PC-9 (cell line): ENCODE results near the gene TOGARAM2. TPM values are rescaled to one million over a fixed set of nuclear protein-coding genes. Genes with fewer than 3 reads are reported as not detected.

Experiments used
- BruUV-seq: library from RNA; stranded (reverse); fragments of 400-500 nt; replicated peaks from 2 replicates; lab custom pipeline; 2021; lab: Mats Ljungman, UMichigan
- CTCF ChIA-PET: fragments of 300-600 bp; sonication (Branson Sonifier 250); formaldehyde crosslinking; loops from one replicate; lab custom pipeline; 2022; ENCODE audit warnings: antibody characterized with exemption; lab: Charles Lee
- POLR2A ChIA-PET: fragments of 300-600 bp; sonication (Branson Sonifier 250); formaldehyde crosslinking; loops from one replicate; lab custom pipeline; 2022; ENCODE audit warnings: antibody characterized with exemption; ENCODE audit not compliant: unreplicated experiment; lab: Charles Lee
- DNase-seq, 2 experiments: peaks; one replicate each; pipeline versions ENCODE4 v3.0.0 to v3.0.0-alpha.2; 2015 to 2022; ENCODE audit warnings: mixed read lengths in 1 of 2
- H2AFZ ChIP-seq: fragments of 200-600 bp; sonication (generic); 2 replicates; pipeline ENCODE4 v1.8.1; 2017; ENCODE audit warnings: antibody characterized with exemption
- H3F3A ChIP-seq: fragments of 200-600 bp; sonication (generic); 2 replicates; pipeline ENCODE4 v1.8.1; 2017; ENCODE audit warnings: antibody characterized with exemption, mild to moderate bottlenecking, low read depth; ENCODE audit not compliant: insufficient read depth
- H3K27ac ChIP-seq: fragments of 200-600 bp; sonication (generic); 2 replicates; pipeline ENCODE4 v1.6.1; 2016; ENCODE audit warnings: mixed run types
- H3K27me3 ChIP-seq: fragments of 200-600 bp; sonication (generic); 2 replicates; pipeline ENCODE4 v1.6.1; 2016; ENCODE audit warnings: low read depth, mixed run types; ENCODE audit not compliant: insufficient read depth
- H3K36me3 ChIP-seq: fragments of 200-600 bp; sonication (generic); 2 replicates; pipeline ENCODE4 v1.6.1; 2016; ENCODE audit warnings: low read depth, mixed run types
- H3K4me1 ChIP-seq: fragments of 200-600 bp; sonication (generic); replicated peaks from 2 replicates; pipeline ENCODE4 v1.6.1; 2016; ENCODE audit warnings: mixed run types; ENCODE audit not compliant: insufficient read depth
- H3K4me2 ChIP-seq: fragments of 200-600 bp; sonication (generic); 2 replicates; pipeline ENCODE4 v1.6.1; 2017; ENCODE audit warnings: mixed run types
- H3K4me3 ChIP-seq: fragments of 200-600 bp; sonication (generic); 2 replicates; pipeline ENCODE4 v1.6.1; 2016; ENCODE audit warnings: mixed run types
- H3K79me2 ChIP-seq: fragments of 200-600 bp; sonication (generic); 2 replicates; pipeline ENCODE4 v1.6.1; 2017; ENCODE audit warnings: low read depth, mixed run types
- H3K9me2 ChIP-seq: fragments of 200-600 bp; sonication (generic); 2 replicates; pipeline ENCODE4 v1.8.1; 2017; ENCODE audit warnings: mild to moderate bottlenecking; ENCODE audit not compliant: insufficient read depth
- H3K9me3 ChIP-seq: fragments of 200-600 bp; sonication (generic); 2 replicates; pipeline ENCODE4 v1.8.1; 2016; ENCODE audit warnings: low read depth; ENCODE audit not compliant: insufficient read depth
- H4K20me1 ChIP-seq: fragments of 200-600 bp; sonication (generic); 2 replicates; pipeline ENCODE4 v1.8.1; 2017; ENCODE audit not compliant: insufficient read depth
- EZH2 ChIP-seq: fragments of 200-600 bp; sonication (generic); IDR thresholded peaks from 2 replicates; pipeline ENCODE4 v1.8.0; 2017; ENCODE audit warnings: antibody characterized with exemption, low read depth
- intact Hi-C: fragments of 100-400 bp; cut with micrococcal nuclease; formaldehyde crosslinking; loops from one replicate; pipeline ENCODE4 v1.10.0; 2022; ENCODE audit not compliant: unreplicated experiment
- total RNA-seq: library from RNA; stranded (reverse); gene quantifications from 2 replicates; pipeline ENCODE4 v1.2.3, GENCODE V29; 2021
- TF ChIP-seq, protein P1 (sequence below): fragments of 200-600 bp; sonication (generic); conservative IDR thresholded peaks from 2 replicates; pipeline ENCODE4 v1.6.1; 2017; ENCODE audit warnings: mixed run types, antibody characterized with exemption, mild to moderate bottlenecking, moderate library complexity

The TOGARAM2 gene
- total RNA-seq, 1 experiment from 2014 or later: 0.44 TPM

GRCh38 chr2:29072971-29073725 lies 92.0 kb downstream of the TOGARAM2 start:
- Histone ChIP-seq H3K27me3 (no peaks in the 10 kb centered on the region), H3K4me1 (no peaks in the 10 kb centered on the region), H3K4me3 (no peak overlapping the region), H3F3A (no peaks in the 10 kb centered on the region), H3K9me3 (no peaks in the 10 kb centered on the region), H3K79me2 (no peaks in the 10 kb centered on the region), H3K27ac (no peak overlapping the region), H2AFZ (no peak overlapping the region), H3K9me2 (no peaks in the 10 kb centered on the region), H3K4me2 (no peak overlapping the region), H4K20me1 (no peaks in the 10 kb centered on the region), H3K36me3 (no peaks in the 10 kb centered on the region)
- intact Hi-C loops: no loop called here
- peak in 1 of 2 experiments; percentile 21 for DNase-seq
- TF ChIP-seq EZH2: no peak
- TF ChIP-seq, protein P1, sequence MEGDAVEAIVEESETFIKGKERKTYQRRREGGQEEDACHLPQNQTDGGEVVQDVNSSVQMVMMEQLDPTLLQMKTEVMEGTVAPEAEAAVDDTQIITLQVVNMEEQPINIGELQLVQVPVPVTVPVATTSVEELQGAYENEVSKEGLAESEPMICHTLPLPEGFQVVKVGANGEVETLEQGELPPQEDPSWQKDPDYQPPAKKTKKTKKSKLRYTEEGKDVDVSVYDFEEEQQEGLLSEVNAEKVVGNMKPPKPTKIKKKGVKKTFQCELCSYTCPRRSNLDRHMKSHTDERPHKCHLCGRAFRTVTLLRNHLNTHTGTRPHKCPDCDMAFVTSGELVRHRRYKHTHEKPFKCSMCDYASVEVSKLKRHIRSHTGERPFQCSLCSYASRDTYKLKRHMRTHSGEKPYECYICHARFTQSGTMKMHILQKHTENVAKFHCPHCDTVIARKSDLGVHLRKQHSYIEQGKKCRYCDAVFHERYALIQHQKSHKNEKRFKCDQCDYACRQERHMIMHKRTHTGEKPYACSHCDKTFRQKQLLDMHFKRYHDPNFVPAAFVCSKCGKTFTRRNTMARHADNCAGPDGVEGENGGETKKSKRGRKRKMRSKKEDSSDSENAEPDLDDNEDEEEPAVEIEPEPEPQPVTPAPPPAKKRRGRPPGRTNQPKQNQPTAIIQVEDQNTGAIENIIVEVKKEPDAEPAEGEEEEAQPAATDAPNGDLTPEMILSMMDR: no peak
- POLR2A ChIA-PET: interaction anchor here (0.6 kb wide), 1 partner anchor 105 kb away, joined by 8 read pairs; no protein-coding TSS in a partner anchor
- BruUV-seq: no TSS peak
- CTCF ChIA-PET: no interaction called here

DNA sequence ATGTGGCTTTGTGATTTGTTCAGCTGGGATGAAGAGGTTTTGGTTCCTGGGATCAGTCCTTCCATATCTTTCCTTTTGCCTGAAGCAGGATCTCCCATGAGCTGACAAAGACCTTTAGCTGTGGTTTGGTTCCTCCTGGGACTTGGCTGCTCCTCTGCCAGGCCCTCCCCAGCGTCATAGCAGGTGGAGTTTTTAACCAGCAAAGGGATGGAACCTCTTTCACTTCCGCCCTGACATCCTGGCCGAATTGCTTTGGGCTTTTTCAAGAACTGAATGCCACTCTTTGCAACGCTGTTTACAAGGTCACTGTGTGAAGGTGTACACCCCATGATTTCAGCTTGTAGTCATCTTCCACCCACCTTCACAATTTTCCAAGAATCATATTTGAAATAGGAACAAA lies 92.8 kb downstream of the TOGARAM2 start:
- H3F3A ChIP-seq: no peaks in the 10 kb centered on the region
- no peaks in the 10 kb centered on the region for H3K27me3 ChIP-seq
- no peak overlapping the region for H2AFZ ChIP-seq
- H3K9me2 ChIP-seq: no peaks in the 10 kb centered on the region
- CTCF ChIA-PET: no interaction called here
- H3K36me3 ChIP-seq: no peaks in the 10 kb centered on the region
- TF ChIP-seq, protein P1: no peak
- H3K79me2 ChIP-seq: no peaks in the 10 kb centered on the region
- intact Hi-C loops: no loop called here
- H4K20me1 ChIP-seq: no peaks in the 10 kb centered on the region
- no peak overlapping the region for H3K27ac ChIP-seq
- BruUV-seq: no TSS peak
- DNase-seq: no peak
- H3K4me3 ChIP-seq: no peak overlapping the region
- POLR2A ChIA-PET: interaction anchor here (0.6 kb wide), 1 partner anchor 106 kb away, joined by 8 read pairs; no protein-coding TSS in a partner anchor
- H3K4me2 ChIP-seq: no peak overlapping the region
- no peaks in the 10 kb centered on the region for H3K4me1 ChIP-seq
- H3K9me3 ChIP-seq: no peaks in the 10 kb centered on the region

- Histone ChIP-seq H2AFZ (no peak within 1 kb of the TSS), H3K79me2 (no peaks in the 10 kb centered on the region), H3K4me1 (no peaks in the 10 kb centered on the region), H3K27me3 (no peaks in the 10 kb centered on the region), H3K9me2 (no peaks in the 10 kb centered on the region), H3F3A (no peaks in the 10 kb centered on the region), H3K27ac (no peak within 1 kb of the TSS), H3K36me3 (no peaks in the 10 kb centered on the region), H4K20me1 (no peaks in the 10 kb centered on the region), H3K4me3 (no peak within 1 kb of the TSS), H3K9me3 (no peaks in the 10 kb centered on the region), H3K4me2 (no peak within 1 kb of the TSS)
- no peak for DNase-seq
- TF ChIP-seq, protein P1: no peak
- no peak for TF ChIP-seq EZH2
- CTCF ChIA-PET: no interaction called here
- BruUV-seq: no TSS peak
- POLR2A ChIA-PET: no interaction called here
- intact Hi-C loops: no loop called here
Observed at GRCh38 chr2:29074411-29074810, 93.3 kb downstream of the TOGARAM2 start, which contains the start of gene PCARE. PCARE (minus strand) TSS chr2:29074523; CDS start chr2:29074261, 262 bp downstream.
